EL (cell line): ENCODE measurements around the gene SFSWAP.
A peak's percentile ranks its signal among the peaks of the same experiment; 100 is the strongest.

Experiments
- DNase-seq: peaks from one replicate; pipeline ENCODE4 v3.0.0-alpha.2; 2016

Gene SFSWAP

DNA sequence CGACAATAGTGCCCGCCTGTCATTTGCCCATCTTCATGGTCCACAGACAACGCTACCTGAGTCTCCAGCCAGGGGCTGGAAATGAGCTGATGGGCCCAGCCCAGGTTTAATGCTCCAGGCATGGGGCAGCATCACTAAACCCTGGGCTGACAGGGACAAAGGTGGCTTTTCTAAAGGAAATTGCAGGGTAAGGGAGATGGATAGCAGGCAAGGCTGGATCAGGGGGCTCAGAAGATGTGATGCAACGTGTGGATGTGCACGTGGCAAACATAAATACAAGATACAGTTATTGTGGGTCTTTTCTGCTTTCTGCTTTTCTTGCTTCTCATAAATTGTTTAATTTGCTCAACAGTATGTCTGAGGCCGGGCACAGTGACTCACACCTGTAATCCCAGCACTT, 113.6 kb downstream of the SFSWAP start:
- DNase-seq, result no peak

DNA sequence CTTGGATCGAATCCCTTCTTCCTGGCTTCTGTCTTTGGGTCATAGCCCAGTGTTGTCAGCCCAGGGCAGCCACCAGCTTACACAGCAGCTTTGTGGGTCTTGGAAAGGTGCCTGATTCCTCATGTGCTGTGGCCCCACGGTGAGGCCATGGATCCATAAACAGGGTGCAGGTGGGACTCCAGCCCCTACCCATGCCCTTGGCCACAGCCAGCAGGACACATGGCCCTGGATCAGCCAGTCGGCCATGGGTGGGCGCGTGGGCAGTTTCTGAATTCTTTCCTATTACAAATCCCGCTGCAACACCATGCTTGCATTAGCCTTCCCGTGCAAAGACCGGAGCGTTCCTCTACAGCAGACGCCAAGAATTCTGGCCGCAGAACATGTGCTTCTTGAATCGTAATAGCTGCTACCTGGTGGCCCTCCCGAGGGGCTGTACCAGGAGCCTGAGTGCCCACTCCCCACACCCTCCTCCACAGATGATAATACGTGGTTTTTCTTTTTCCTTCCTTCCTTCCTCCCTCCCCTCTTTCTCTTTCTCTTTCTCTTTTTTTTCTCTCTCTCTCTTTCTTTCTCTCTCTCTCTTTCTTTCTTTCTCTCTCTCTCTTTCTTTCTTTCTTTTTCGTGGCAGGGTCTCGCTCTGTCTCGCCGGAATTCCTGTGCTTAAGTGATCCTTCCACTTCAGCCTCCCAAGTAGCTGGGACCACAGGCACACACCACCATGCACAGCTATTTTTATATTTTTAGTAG, 114.4 kb downstream of the SFSWAP start:
- DNase-seq, result peak; percentile 37

DNA sequence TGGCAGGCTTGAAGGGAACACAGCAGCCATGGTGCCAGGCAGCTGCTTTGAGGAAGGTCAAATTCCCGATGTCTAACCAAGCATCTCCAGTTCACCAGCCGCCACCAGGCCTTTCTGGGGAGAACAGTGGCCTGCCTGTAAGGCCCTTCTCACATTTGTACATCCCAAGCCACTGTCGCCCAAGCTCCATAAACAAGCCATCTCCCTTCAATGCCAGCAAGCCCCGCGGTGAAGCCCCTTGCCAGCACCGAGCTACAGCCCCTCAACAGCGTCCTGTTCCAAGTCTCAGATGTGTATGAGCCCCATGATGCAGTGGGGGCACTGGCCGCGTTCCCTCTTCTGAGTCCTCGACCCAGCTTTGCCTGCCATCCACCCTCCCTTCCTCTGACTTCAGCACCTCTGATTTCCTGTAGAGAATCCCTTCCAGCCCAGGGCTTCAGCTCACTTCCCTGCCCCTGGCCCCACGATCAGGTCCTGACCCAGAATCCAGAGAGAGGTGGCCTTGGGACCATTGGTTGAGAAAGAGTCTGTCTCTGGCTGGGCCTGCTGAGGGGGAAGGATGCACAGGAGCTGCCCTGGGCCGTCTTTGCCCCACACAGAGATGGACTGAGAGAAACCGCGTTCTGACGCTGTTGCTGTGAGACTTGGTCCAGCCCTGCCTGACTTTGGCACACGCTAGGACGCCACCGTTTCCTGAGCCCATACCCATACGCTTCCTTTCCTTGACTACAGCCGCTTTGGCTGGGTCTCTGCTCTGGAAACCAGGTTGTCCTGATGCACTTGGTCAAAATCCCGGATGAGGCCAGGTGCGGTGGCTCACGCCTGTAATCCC, 115.4 kb downstream of the SFSWAP start:
- no peak for DNase-seq

DNA sequence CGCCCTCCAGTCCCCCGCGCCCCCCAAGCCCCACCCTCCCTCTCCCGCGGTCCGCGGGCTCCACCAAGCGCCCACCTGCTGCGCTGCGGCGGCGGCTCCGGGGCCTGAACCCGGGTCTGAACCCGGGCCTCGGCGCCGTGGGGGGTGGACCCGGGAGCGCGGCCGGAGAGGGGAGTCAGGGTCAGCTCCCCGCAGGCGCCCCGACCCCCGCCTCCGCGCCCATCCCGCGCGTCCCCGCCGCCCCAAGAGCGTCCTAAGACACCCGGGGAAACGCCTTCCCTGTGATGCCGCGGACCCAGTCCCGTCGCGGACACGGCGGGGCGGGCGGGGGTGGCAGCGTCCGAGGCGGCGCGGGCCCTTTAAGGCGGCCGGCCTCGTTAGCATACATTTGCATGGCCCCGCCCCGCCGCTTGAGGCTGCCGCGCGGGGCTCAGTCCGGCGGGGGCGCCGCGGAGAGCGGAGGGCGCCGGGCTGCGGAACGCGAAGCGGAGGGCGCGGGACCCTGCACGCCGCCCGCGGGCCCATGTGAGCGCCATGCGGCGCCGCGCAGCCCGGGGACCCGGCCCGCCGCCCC, 117.2 kb downstream of the SFSWAP start, which contains the start of gene MMP17:
Gene MMP17, plus strand, starts transcription at position 433 of the 574 bp plus-strand sequence. Its CDS starts 102 bp downstream, at position 535.
- peak; percentile 73 for DNase-seq

DNA sequence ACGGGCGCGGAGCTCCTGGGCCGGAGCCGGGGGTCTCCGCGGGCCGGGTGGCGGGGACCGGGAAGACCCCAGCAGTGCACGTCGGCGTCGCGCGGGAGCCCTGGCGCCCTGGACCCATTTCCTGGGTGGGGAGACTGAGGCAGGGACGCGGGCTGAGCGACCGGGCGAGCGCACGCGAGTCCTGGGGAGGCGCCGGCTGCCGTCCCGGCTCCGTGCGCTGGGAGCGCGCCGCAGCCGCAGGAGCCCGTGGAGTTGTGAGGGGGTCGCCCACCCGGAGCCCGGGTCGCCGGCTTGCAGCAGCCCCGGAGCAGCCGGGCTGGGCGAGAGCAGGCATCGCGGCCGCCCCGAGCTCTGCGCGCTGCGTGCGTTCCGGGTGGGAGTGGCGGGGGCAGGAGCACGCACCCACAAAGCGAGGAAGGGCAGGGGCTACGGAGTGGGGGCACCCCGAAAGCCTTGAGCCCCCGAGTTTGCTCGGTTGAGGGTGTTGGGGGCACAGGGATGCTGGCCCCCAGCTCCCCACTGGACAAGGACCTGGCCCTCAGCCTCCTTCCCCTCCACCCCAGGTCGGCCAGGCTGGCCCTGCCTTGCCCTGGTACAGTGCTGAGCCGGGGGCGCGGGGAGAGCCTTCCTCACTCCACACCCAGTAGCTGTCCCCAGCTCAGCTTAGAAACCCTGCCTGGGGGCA, 117.9 kb downstream of the SFSWAP start:
- no peak for DNase-seq

DNA sequence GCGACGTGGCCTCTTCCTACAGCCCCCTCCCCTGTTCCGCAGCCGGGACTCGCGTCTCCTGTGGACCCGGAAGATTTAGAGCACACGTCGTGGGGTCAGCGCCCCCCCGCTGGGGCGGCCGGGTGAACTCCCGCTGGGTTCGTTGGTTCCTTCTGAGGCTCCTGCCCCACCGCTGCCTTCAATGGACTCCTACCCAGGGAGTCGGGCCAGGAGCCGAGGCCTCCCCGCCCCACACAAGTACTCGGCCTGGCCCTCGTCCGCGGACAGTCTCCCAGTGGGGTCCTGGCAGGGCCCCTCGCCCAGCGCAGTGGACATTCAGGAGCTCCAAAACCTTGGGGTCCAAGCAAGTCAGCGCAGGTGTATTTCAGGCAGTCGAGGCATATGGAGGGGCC, 118.5 kb downstream of the SFSWAP start:
- DNase-seq, result peak; percentile 57

DNA sequence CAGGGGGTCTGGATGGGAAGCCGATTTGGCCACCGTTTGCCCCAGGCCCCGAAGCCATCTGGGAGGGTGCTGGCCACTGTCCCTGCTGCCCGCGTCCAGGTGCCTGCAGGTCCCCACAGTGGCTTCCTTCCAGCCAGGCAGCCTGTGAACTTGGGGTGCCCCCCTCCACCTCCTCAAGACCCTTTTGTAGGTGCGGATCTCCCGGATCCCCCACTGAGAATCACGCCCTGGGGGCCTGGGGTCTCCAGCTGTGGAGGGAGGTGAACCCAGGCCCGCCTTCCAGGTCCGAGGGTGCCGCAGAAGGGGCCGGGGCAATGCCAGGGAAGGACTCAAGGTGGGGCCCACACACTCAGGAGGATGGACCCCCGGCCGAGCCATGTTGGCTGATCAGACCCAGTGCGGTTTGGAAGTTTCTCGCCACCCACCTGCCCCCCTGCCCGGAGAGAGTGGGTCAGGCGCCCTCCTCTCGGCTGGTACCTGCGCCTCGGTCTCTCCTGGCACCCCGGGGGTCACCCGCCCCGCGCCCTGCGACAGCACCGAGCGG, 119.0 kb downstream of the SFSWAP start:
- DNase-seq, result no peak

DNA sequence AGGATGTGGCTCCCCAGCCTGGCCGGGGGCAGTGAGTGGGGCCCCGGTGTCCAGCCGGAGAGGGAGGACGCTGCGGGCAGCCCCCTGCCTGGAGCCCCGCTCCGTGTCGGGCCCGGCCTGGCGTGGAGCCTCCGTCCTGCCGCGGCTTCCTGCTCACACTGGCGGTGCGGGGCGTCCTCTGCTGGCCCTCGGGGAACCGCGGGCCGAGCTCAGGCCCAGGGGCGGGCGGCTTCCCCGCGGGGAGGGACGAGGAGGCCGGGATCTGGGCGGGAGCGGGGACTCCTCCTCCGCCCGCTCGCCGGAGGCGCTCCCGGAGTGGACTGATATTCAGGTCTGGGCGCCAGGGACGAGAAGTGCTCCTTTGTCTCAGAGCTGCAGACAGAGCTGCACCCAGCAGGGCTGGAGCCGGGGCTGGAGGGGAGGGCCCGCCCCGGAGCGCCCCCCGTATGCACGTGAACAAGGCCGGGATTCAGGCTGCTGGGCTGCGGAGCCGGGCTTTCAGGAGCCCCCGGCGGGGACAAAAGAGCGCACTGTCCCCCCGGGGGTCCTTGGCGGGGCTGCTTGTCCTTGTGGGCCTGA, 119.5 kb downstream of the SFSWAP start:
- DNase-seq, result peak; percentile 89

DNA sequence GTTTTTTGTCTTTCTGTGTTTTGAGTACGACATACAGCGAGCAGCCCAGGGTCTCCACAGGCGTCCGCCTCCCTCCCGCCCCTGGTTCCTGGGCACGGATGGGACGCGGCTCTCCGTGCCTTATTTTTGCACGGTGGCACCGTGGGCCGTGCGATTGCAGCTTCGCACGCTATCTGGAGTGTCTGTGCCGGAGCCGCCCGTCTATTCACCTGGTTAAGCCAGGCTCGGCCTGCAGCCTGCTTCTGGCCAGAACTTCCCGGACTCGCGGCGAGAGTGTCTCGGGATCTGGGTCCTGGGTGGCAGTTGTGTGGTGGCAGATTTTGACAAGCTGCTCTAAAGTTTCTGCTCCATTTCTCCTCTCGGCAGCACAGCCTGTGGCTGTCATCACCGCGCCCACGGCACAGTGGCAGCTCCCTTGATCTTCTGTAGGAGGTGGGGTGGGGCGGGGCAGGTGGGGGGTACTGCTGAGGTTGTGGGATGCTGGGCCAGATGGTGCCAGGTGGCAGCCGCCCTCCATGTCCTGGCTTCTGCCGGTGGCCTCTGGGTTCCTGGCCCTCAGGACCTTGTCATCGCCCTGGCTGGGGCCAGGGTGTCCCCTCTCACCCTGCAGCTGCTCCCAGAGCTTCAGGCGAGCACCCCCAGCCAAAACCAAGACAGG, 120.2 kb downstream of the SFSWAP start:
- DNase-seq, result peak; percentile 50

DNA sequence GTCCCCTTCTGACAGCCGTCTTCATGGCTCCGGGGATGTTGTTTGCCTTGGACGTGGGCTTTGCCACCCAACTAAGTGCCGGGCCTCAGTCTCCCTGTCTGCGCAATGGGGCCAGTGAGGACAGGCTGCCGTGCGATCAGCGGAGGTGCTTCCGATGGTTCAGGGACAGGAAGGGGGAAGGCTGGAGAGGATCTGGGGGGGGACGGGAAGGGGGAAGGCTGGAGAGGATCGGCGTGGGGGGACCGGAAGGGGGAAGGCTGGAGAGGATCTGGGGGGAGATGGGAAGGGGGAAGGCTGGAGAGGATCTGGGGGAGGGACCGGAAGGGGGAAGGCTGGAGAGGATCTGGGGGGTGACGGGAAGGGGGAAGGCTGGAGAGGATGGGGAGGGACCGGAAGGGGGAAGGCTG, 120.7 kb downstream of the SFSWAP start:
- DNase-seq, result peak; percentile 93

DNA sequence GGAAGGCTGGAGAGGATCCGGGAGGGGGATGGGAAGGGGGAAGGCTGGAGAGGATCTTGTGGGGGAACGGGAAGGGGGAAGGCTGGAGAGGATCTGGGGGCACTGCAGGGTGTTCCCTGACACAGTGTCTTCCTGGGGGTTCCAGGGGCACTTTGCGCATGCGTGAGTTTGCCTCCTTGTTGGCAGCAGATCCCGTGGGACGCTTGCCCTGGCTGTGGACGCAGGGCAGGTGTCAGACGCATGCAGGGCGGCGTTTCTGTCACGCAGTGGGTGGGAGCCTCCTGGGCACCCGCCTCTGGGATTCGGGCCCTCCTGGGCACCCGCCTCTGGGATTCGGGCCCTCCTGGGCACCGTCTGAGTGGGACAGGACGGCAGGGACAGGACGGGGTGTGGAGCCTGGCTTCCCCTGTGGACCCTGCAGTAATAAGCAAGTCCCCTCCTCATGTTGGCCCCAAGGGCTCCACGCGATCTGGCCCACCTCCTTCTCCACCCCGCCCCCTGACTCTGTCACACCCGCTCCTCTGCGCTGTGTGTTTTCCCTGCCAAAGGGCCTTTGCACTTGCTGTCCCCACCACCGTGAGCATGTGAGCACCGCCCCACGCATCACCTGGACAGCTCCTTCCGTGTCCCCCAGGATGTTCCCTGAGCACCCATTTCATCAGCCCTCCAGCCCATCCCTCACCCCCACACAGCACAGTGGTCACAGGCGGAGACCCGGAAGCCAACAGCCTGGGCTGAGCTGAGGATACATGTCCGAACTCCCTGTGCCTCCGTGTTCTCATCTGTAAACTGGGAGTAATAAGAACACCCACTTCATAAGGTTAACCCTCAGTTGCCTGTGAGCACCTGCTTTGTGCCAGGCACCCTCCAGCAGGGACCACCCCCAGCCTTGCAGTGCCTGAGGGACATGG, 121.7 kb downstream of the SFSWAP start:
- peak; percentile 85 for DNase-seq

DNA sequence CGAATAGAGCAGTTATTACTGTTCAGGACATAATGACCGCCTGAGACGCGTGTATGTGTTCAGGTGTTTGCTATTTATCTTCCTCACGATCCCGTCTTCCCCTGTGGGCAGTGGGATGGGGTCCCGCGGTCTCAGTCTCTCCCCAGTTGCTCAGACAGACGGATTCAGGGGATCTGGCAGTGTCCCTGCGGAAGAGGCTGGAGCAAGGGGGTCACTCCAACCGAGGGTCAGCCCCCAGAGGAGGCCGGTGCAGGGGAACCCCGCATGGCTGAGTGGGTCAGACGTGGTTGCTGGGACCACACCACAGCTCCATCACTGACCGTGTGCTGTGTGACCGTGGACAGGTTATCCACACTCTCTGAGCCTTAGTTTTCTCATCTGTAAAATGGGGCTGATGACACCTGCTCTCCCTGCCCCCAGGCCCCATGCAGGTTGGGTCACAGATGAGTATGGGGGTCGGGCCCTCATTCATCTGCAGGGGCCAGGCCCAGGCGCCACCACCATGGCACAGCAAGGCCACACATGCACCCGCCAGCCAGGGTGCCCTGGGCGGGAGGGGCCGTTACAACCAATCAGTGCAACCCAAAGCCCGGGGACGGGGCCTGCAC, 122.5 kb downstream of the SFSWAP start:
- DNase-seq, result no peak

DNA sequence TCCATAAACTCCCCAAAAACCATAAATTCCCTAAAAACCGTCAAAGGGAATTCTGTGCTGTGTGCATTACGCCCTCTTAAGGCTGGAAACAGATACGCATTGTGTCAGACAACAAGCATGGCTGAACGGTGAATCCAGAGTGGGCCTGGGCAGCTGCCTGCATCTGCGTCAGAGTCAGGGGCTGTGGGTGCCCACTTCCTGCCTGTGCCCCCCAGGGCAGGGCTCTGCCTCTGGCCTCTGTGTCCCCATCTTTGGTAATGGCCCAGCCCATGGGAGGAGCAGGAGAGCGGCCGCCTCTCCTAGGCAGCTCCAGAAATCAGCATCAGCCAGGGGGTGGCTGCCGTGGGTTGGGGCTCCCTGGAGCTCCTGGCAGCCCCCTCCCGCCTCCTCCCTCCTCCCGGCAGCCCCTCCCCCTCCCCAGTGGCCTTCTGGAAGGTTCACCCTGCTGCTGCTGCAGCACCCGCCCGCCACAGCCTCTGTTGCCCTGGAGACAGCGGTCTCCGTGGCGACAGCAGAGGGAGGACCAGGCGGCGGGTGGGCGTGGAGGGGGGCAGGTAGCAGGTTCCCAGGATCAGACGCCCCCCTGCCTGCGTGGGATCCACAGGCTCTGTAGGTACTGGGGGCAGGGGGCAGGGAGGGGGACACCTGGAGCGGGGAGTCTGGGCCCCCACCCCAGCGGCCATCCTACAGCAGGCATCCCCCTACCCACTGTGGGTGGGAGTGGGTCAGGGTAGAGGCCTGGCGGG, 123.2 kb downstream of the SFSWAP start:
- no peak for DNase-seq

DNA sequence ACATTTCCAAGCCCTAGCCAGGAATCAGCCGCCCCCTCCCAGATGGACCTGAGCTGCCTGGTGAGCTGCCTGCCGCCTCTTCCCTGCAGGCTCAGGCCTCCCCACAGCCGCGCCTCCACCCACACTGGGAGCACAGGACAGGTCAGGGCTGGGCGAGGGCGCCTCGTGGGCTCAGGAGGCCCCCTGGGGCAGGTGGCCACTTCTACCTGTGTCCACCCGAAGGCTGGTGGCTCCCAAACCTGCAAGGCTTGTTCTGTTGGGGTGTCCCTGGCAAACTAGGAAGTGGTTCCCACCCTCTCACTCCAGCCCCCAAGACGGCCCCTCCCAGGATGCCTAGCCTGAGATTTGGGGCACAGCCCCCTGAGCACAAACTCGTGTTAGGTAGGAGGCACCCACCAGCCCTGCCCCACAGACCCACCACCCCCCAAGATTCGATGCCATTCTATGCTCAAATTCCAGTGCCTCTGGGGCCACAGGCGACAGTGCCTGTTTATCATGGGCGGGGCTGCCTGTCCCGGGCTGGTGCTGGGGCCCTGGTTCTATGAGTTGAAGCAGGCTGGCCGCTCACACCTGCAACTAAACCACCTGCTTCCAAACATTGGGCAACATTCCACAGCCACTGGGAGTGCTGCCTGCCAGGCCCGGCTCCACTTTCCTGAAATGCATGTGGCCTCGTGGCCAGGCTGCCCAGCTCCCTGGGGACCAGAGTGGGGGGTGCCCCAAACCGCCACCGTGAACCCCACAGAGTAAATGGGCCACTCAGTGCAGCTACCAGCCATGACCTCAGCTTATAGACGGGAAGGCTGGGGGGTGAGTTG, 124.1 kb downstream of the SFSWAP start:
- DNase-seq, result no peak

DNA sequence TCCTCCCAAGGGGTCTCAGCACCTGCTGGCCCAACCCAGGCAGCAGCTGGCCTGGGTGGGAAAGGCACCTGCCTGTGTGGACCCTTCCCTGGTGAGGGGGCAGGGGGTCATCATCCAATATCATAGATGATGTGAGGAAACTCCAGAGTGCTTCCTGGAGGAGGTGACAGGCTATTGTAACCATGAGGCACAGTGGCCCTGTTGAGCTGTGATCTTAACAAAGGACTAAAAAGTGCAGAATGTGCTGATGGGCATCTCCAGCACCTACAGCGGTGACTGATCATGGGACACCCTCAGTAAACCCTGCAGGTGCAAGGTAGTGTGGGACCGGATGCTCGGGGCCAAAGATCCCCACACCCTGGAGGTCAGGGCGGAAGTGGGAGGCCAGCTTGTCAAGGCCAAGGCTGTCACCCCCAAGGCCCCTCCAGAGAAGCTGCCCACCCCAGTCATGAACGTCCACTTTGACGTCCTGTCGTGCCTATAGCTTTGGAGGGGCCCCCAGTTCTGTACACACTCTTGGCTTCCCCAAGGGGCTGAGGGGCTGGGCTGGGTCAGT, 124.8 kb downstream of the SFSWAP start:
- no peak for DNase-seq

DNA sequence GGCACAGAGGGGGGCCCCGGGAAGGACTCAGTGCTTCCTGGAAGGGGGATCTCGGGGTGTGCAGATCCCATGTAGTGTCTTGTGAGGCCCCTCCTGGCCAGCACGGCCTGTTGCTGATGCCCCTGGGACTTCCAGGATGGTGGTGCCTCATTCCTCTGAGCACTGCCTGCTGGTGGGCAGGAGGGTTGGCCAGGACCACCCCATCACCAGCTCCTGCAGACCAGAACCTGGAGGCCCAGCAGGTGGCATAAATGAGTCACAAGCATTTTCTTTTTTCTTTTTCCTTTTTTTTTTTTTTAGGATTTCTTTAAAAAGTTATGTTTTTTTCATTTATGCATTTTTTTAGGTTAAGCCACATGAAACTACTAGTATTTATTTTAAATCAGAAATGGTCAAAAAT, 125.3 kb downstream of the SFSWAP start:
- DNase-seq, result no peak

DNA sequence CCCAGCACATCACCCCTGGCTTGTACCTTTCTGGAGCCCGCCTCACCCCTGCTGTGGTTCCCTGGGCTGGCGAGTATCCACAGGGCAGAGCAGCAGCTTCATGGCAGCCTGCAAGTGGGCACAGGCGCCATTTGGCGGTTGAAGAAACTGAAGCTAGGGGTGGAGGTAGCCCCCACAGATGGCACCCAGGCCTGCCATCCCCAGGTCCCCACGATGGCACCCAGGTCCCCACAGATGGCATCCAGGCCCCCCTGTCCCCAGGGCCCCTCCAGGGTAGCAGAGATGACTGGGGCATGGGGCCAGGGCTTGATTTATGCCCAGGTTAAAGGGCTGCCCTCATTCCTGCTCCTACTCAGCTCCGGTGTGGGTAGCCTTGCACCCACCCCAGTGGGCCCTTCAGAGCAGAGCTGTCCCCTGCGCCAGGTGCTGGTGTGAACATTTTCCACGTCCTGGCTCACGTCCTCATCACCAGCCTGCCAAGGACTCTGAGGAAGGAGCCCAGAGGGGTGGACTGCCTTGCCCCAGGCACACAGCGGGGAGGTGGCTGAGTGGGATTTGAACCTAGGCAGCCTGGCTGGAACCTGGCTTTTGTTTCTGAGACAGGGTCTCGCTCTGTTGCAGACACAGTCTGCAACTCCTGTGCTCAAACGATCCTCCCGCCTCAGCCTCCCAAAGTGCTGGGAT, 126.0 kb downstream of the SFSWAP start:
- DNase-seq, result no peak
